ENCODE results near the gene OPALIN.

DNA sequence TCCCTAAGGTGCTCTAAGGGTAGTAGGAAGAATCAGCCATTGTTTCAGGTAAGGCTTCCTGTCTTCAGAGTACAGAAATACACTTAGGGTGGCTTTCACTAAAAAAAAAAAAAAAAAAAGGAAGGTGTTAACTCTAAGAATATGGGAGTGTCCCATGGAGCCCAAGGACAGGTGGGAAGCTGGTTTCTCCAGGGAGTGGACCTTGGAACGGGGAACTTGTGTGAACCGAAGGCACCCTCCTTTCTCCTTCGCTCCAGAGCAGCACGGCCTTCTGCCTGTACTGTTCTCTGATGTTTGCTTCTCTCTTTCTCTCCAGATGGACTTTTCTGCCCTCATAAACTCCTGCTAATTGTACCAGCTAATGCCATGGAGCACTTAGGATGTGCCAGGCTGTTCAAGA, 6.2 kb downstream of the OPALIN start:
- TF ChIP-seq CTCF (IDR thresholded peaks at IDR 0.05; ENCODE audit: low read length) (no peak), EZH2 (IDR thresholded peaks at IDR 0.05; ENCODE audit: borderline replicate concordance, low read length) (no peak)
